B cell (primary cell): ENCODE measurements around the gene COLGALT1. TPM values are rescaled to one million over a fixed set of nuclear protein-coding genes. Genes with fewer than 3 reads are reported as not detected.

Source experiments
- ATAC-seq: fragments of 200-7000 bp; cut with Tn5 transposase; one replicate; pipeline ENCODE4 v1.10.0; 2021; ENCODE audit warnings: low read depth, mild to moderate bottlenecking, moderate number of reproducible peaks, moderate library complexity
- CTCF ChIA-PET: fragments of 350-600 bp; sonication (Branson Sonifier 250); formaldehyde crosslinking; loops from one replicate; lab custom pipeline; 2021; ENCODE audit warnings: antibody characterized with exemption, inconsistent platforms; lab: Charles Lee
- POLR2A ChIA-PET: fragments of 350-600 bp; sonication (Branson Sonifier 250); formaldehyde crosslinking; loops from one replicate; lab custom pipeline; 2021; ENCODE audit warnings: antibody characterized with exemption; lab: Charles Lee
- DNase-seq: peaks from one replicate; pipeline ENCODE4 v3.0.0; 2013
- H2AFZ ChIP-seq: 2 replicates; pipeline ENCODE4 v1.6.1; 2012; ENCODE audit warnings: mild to moderate bottlenecking, low read depth, low read length; ENCODE audit not compliant: insufficient read depth, poor library complexity, severe bottlenecking
- H3K27ac ChIP-seq, 2 donors: 1 replicate in 1 of 2; 2 replicates in 1 of 2; pipeline ENCODE4 v1.5.1; 2012 to 2013; ENCODE audit warnings: low read length in 2 of 2, mild to moderate bottlenecking in 2 of 2, moderate library complexity in 1 of 2
- H3K27me3 ChIP-seq, 4 experiments: fragments of 200-600 bp in 1 of 4; sonication (generic) in 1 of 4; replicated peaks in 1 of 4; 1 replicate in 2 of 4; 2 replicates in 2 of 4; pipeline versions ENCODE4 v1.6.1 to v1.7.0; 2013 to 2016; ENCODE audit warnings: low read length in 3 of 4, mild to moderate bottlenecking in 2 of 4, mixed read lengths in 1 of 4, moderate library complexity in 1 of 4; ENCODE audit not compliant: insufficient read depth in 4 of 4, control insufficient read depth in 3 of 4; ENCODE audit errors: control extremely low read depth in 1 of 4
- H3K36me3 ChIP-seq, 2 experiments: replicated peaks in 1 of 2; 1 replicate in 1 of 2; 2 replicates in 1 of 2; pipeline versions ENCODE4 v1.6.1 to v1.7.1; 2013; ENCODE audit warnings: low read length in 1 of 2; ENCODE audit not compliant: insufficient read depth in 2 of 2, control insufficient read depth in 1 of 2; ENCODE audit errors: control extremely low read depth in 1 of 2, extremely low read depth in 1 of 2
- H3K4me1 ChIP-seq, 2 donors: fragments of 200-600 bp in 1 of 2; sonication (generic) in 1 of 2; 1 replicate in 1 of 2; 2 replicates in 1 of 2; pipeline versions ENCODE4 v1.5.1 to v1.6.1; 2013 to 2017; ENCODE audit warnings: low read length in 2 of 2; ENCODE audit not compliant: control insufficient read depth in 2 of 2, insufficient read depth in 2 of 2
- H3K4me2 ChIP-seq: replicated peaks from 2 replicates; pipeline ENCODE3; 2012; ENCODE audit warnings: mild to moderate bottlenecking, low read depth, low read length; ENCODE audit not compliant: poor library complexity, severe bottlenecking
- H3K4me3 ChIP-seq, 5 experiments: fragments of 200-600 bp in 1 of 5; sonication (generic) in 1 of 5; 1 replicate in 3 of 5; 2 replicates in 2 of 5; pipeline versions ENCODE4 v1.5.1 to v1.7.0; 2011 to 2016; ENCODE audit warnings: low read length in 4 of 5, mild to moderate bottlenecking in 4 of 5, low read depth in 2 of 5, control low read depth in 1 of 5, moderate library complexity in 1 of 5; ENCODE audit not compliant: insufficient read depth in 1 of 5; ENCODE audit errors: control extremely low read depth in 1 of 5, extremely low read depth in 1 of 5
- H3K79me2 ChIP-seq: fragments of 200-600 bp; sonication (generic); one replicate; pipeline ENCODE4 v1.6.0; 2016; ENCODE audit warnings: low read length; ENCODE audit not compliant: control insufficient read depth, insufficient read depth
- H3K9ac ChIP-seq: fragments of 200-600 bp; sonication (generic); 2 replicates; pipeline ENCODE4 v1.6.1; 2017; ENCODE audit warnings: mild to moderate bottlenecking, low read length, moderate library complexity
- H3K9me3 ChIP-seq, 3 donors: one replicate each; pipeline versions ENCODE4 v1.6.1 to v1.7.1; 2013; ENCODE audit warnings: low read length in 2 of 3; ENCODE audit not compliant: control insufficient read depth in 2 of 3, insufficient read depth in 1 of 3; ENCODE audit errors: control extremely low read depth in 1 of 3
- H4K20me1 ChIP-seq: 2 replicates; pipeline ENCODE4 v1.6.0; 2012; ENCODE audit warnings: mild to moderate bottlenecking, low read length; ENCODE audit not compliant: insufficient read depth, control insufficient read depth, poor library complexity, severe bottlenecking
- H3K27ac Mint-ChIP-seq: one replicate; pipeline ENCODE4 v1.8.0; 2021; ENCODE audit warnings: mixed read lengths
- H3K27me3 Mint-ChIP-seq: one replicate; pipeline ENCODE4 v1.8.0; 2021; ENCODE audit warnings: mixed read lengths
- H3K4me1 Mint-ChIP-seq: one replicate; pipeline ENCODE4 v1.8.0; 2021; ENCODE audit warnings: mixed read lengths
- H3K4me3 Mint-ChIP-seq: one replicate; pipeline ENCODE4 v1.8.0; 2021; ENCODE audit warnings: mixed read lengths
- H3K9me3 Mint-ChIP-seq: one replicate; pipeline ENCODE4 v1.8.0; 2022; ENCODE audit warnings: mixed read lengths; ENCODE audit not compliant: insufficient read depth
- CTCF ChIP-seq: fragments of 200-600 bp; IDR thresholded peaks from one replicate; pipeline ENCODE4 v1.8.0; 2022; ENCODE audit warnings: antibody characterized with exemption, mild to moderate bottlenecking
- EZH2 ChIP-seq: IDR thresholded peaks from 2 replicates; pipeline ENCODE4 v1.6.1; 2012; ENCODE audit warnings: borderline replicate concordance, low read depth, mild to moderate bottlenecking, moderate library complexity, low read length; ENCODE audit not compliant: insufficient read depth, poor library complexity, severe bottlenecking
- WGBS: methylation state at CpG from one replicate; pipeline ENCODE4 v1.1.5; 2013; ENCODE audit warnings: missing lambda C conversion rate; ENCODE audit not compliant: insufficient coverage; 5-methylcytosine and 5-hydroxymethylcytosine counted together
- intact Hi-C: fragments of 100-400 bp; cut with micrococcal nuclease; formaldehyde crosslinking; loops from one replicate; pipeline ENCODE4 v1.10.0; 2022
- polyA plus RNA-seq: library from polyadenylated mRNA; depleted of rRNA; stranded (reverse); fragments of >200 nt; gene quantifications from 2 replicates; pipeline ENCODE4 v1.2.3, GENCODE V29; 2012
- total RNA-seq, 2 donors: library from RNA; stranded (reverse); fragments of 120-200 nt in 1 of 2; gene quantifications; 1 replicate in 1 of 2; 2 replicates in 1 of 2; pipeline versions ENCODE4 v1.2.3 to v1.2.4, GENCODE V29; 2013 to 2022

COLGALT1 gene
- total and polyA plus RNA-seq, 2 donors (not counting 1 experiment from before 2014, with no cell fraction given) = 108 to 126 TPM

- ATAC-seq = no peak
- ChIA-PET POLR2A (no interaction called here), CTCF (no interaction called here)
- Mint-ChIP-seq H3K27ac (no peak overlapping the region), H3K4me1 (peaks cover 15% of the 10 kb centered on the region), H3K4me3 (no peak overlapping the region), H3K9me3 (no peaks in the 10 kb centered on the region), H3K27me3 (no peaks in the 10 kb centered on the region)
- Histone ChIP-seq H3K27me3 (no peaks in the 10 kb centered on the region), H2AFZ (no peak overlapping the region), H3K9ac (no peak overlapping the region), H3K4me2 (no peak overlapping the region), H3K27ac (no peak overlapping the region), H3K79me2 (no peaks in the 10 kb centered on the region), H3K9me3 (no peaks in the 10 kb centered on the region), H3K36me3 (peaks cover 0 to 46% of the 10 kb centered on the region in 2 experiments), H4K20me1 (peaks cover 24% of the 10 kb centered on the region), H3K4me3 (no peak overlapping the region), H3K4me1 (peaks cover 0 to 5% of the 10 kb centered on the region in 2 donors)
- TF ChIP-seq CTCF = no peak
- TF ChIP-seq EZH2 = no peak
- DNase-seq = no peak
- 98% methylated on average over 18 of the region's 19 CpGs for WGBS
- intact Hi-C loops = no loop called here
These were observed 25.9 kb downstream of the COLGALT1 start for GRCh38 chr19:17581211-17581874.

GRCh38 chr19:17582613-17583012 is 27.2 kb downstream of the COLGALT1 start:
- CTCF ChIA-PET = no interaction called here

More at GRCh38 chr19:17582613-17583012, 27.2 kb downstream of the COLGALT1 start:
- H3K4me1 Mint-ChIP-seq = peaks cover 15% of the 10 kb centered on the region
- Histone ChIP-seq H3K4me1 (peaks cover 0 to 5% of the 10 kb centered on the region in 2 donors), H3K9me3 (no peaks in the 10 kb centered on the region), H4K20me1 (peaks cover 17% of the 10 kb centered on the region), H3K27me3 (no peaks in the 10 kb centered on the region), H3K36me3 (peaks cover 0 to 41% of the 10 kb centered on the region in 2 experiments), H3K79me2 (no peaks in the 10 kb centered on the region), H3K9ac (no peak overlapping the region), H3K4me2 (no peak overlapping the region), H2AFZ (no peak overlapping the region), H3K4me3 (no peak overlapping the region), H3K27ac (no peak overlapping the region)
- H3K27me3 Mint-ChIP-seq = no peaks in the 10 kb centered on the region
- POLR2A ChIA-PET = no interaction called here
- ATAC-seq (no peak), DNase-seq (no peak)
- no peak overlapping the region for H3K27ac Mint-ChIP-seq
- 73% methylated on average over 5 of the region's 8 CpGs for WGBS
- intact Hi-C loops = no loop called here
- TF ChIP-seq EZH2 = no peak
- H3K4me3 Mint-ChIP-seq = no peak overlapping the region
- H3K9me3 Mint-ChIP-seq = no peaks in the 10 kb centered on the region
